Superior temporal gyrus (tissue), 1 donor: ENCODE measurements around the gene SENP1.

Experiments used
- DNase-seq: peaks from one replicate; pipeline ENCODE4 v3.0.0-alpha.2; 2016; ENCODE audit errors: extremely low spot score

The SENP1 gene

DNA sequence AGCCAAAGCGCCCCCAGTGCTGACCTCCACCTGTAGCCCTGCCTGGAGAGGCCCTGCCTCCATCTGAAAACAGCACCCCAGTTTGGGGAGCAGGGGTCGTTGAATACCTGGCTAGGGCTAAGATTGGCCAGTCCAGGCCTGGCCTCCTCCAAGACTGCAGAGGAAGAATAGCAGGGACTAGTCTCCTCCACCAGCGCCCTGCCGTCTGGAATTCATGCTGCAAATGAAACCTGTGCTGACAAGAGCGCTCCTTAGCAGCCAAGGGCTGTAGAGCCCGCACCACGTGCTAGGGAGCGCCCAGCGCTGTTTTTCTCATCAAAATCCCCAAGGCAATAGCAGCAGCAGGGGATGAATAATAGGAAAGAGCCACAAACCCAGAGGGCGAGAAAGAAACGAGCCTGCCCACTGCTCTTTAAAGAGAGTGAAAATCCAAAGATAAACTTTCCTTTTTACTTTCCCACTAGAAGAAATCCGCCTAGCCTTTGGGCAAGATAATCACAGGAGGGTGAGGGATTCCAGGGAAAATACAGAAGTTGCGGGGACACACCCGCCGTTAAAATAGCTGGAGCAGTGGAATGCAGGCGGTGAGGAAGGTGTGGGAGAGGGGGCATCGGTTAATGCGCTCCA, 104.9 kb downstream of the SENP1 start:
- DNase-seq = no peak

DNA sequence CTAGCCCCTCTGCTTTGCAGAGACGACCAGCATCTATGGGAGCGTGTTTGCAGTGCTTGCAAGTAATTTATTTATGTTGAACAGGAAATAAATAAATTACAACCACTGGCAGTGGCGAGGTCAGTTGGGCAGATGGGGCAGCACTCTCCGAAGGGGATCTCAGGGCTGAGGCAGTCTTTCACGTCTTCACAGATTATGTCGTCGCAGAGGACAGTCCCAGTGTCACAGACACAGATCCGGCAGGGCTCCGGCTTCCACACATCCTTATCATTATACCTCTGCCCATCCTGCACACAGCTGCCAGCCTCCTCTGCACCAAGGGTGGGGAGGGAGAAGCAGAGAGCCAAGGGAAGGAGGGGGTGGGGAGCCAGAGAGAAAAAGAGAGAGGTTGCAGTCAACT, 106.1 kb downstream of the SENP1 start:
- no peak for DNase-seq

DNA sequence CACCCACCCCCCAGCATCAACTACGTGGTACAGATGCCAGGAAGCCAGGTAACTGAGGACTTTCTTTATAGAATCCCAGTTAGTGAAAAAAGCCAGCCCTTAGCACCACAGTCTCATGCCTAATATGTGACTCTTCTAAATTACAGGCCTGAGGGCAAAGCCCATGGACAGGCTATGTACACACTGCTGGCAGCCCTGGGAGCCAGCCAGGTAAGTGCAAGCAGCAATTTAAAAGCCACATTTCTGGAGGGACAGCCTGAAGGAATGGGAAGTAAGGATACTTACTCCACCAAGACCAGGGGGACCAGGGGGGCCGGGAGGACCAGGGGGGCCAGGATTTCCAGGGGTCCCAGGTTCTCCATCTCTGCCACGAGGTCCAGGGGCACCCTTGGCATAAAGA, 108.6 kb downstream of the SENP1 start:
- no peak for DNase-seq

DNA sequence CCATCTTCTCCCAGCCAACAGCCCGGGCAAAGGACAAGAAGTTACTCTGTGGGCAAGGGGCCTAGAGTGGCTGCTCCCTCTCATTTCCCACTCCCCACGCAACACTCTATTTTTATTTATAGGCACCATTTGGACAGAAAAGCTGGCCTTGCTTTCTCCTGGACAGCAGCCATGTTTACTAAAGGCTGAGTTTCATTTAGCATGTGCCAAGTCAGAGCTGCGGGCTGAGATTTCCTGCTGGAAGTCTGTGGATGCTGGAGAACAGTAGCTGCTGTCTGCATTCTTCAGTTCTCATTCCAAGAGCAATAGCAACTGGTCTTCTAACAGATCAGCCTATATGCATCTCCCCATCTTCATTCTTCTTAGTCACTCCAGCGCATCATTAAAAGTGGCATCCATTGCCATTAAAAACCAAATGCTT, 109.9 kb downstream of the SENP1 start:
- DNase-seq = peak; percentile 17

DNA sequence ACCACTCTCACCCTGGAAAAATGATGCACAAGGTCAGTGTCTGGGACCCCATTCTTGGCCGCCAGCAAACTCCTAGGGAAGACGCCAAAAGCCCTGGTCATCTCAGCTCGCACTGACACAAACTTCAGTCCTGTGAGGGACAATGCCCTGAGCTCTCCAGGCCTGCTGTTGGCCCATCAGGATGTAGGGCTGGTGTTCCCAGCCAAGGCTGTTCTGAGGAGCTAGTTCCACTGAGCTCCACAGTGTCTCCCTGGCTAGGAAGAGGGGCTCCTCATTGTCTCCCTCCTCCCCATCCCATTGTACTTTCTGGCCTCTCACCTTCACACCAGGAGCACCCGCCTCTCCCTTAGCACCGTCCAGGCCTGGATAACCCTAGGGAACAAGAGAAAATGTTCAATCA, 112.4 kb downstream of the SENP1 start:
- no peak for DNase-seq
